Nephron progenitor cell (in vitro differentiated cells): ENCODE results near the gene TTBK2.

Source experiments
- DNase-seq: peaks from one replicate; pipeline ENCODE4 v3.0.0; 2021
- H3K27ac Mint-ChIP-seq: 2 replicates; pipeline ENCODE4 v1.8.0; 2021; ENCODE audit warnings: mild to moderate bottlenecking, moderate library complexity, mixed read lengths
- H3K27me3 Mint-ChIP-seq: 2 replicates; pipeline ENCODE4 v1.8.0; 2021; ENCODE audit warnings: mild to moderate bottlenecking, low read depth, mixed read lengths; ENCODE audit not compliant: poor library complexity
- H3K36me3 Mint-ChIP-seq: 2 replicates; pipeline ENCODE4 v1.8.0; 2021; ENCODE audit warnings: low read depth, mixed read lengths
- H3K4me1 Mint-ChIP-seq: 2 replicates; pipeline ENCODE4 v1.8.0; 2021; ENCODE audit warnings: mixed read lengths
- H3K4me3 Mint-ChIP-seq: 2 replicates; pipeline ENCODE4 v1.8.0; 2021; ENCODE audit warnings: mild to moderate bottlenecking, moderate library complexity, mixed read lengths
- H3K9me3 Mint-ChIP-seq: 2 replicates; pipeline ENCODE4 v1.8.0; 2021; ENCODE audit warnings: mild to moderate bottlenecking, moderate library complexity, mixed read lengths
- CTCF ChIP-seq: fragments of 200-600 bp; sonication (generic); IDR thresholded peaks from 2 replicates; pipeline ENCODE4 v1.5.0; 2021; ENCODE audit warnings: antibody characterized with exemption

TTBK2 gene

GRCh38 chr15:42849836-42850235, 70.7 kb downstream of the TTBK2 start:
- no peak for DNase-seq
- Mint-ChIP-seq H3K9me3 (no peaks in the 10 kb centered on the region), H3K4me1 (no peaks in the 10 kb centered on the region), H3K36me3 (peaks cover 17% of the 10 kb centered on the region), H3K4me3 (no peak overlapping the region), H3K27ac (no peak overlapping the region), H3K27me3 (no peaks in the 10 kb centered on the region)
- no peak for TF ChIP-seq CTCF

GRCh38 chr15:42848846-42849245, 71.7 kb downstream of the TTBK2 start:
- no peaks in the 10 kb centered on the region for H3K27me3 Mint-ChIP-seq
- H3K4me3 Mint-ChIP-seq = no peak overlapping the region
- no peak for TF ChIP-seq CTCF
- peaks cover 2% of the 10 kb centered on the region for H3K9me3 Mint-ChIP-seq
- DNase-seq = no peak
- H3K36me3 Mint-ChIP-seq = peaks cover 25% of the 10 kb centered on the region
- no peaks in the 10 kb centered on the region for H3K4me1 Mint-ChIP-seq
- H3K27ac Mint-ChIP-seq = no peak overlapping the region

GRCh38 chr15:42846647-42847046, 73.9 kb downstream of the TTBK2 start:
- H3K9me3 Mint-ChIP-seq = peaks cover 5% of the 10 kb centered on the region
- H3K4me3 Mint-ChIP-seq = no peak overlapping the region
- no peak overlapping the region for H3K27ac Mint-ChIP-seq
- no peak for DNase-seq
- H3K27me3 Mint-ChIP-seq = no peaks in the 10 kb centered on the region
- TF ChIP-seq CTCF = no peak
- peaks cover 37% of the 10 kb centered on the region for H3K36me3 Mint-ChIP-seq
- H3K4me1 Mint-ChIP-seq = no peaks in the 10 kb centered on the region

- Mint-ChIP-seq H3K4me1 (no peaks in the 10 kb centered on the region), H3K27ac (no peak overlapping the region), H3K27me3 (no peaks in the 10 kb centered on the region), H3K4me3 (no peak overlapping the region), H3K9me3 (peaks cover 5% of the 10 kb centered on the region), H3K36me3 (peaks cover 41% of the 10 kb centered on the region)
- no peak for TF ChIP-seq CTCF
- DNase-seq = no peak
Observed at GRCh38 chr15:42845581-42845980, 75.0 kb downstream of the TTBK2 start.

- Mint-ChIP-seq H3K4me3 (no peak overlapping the region), H3K36me3 (peaks cover 50% of the 10 kb centered on the region), H3K27ac (no peak overlapping the region), H3K4me1 (no peaks in the 10 kb centered on the region), H3K27me3 (no peaks in the 10 kb centered on the region), H3K9me3 (peaks cover 5% of the 10 kb centered on the region)
- no peak for TF ChIP-seq CTCF
- DNase-seq = no peak
Observed at GRCh38 chr15:42843699-42844098, 76.9 kb downstream of the TTBK2 start.

- Mint-ChIP-seq H3K27ac (peak overlapping the region; percentile 64), H3K4me1 (no peaks in the 10 kb centered on the region), H3K27me3 (no peaks in the 10 kb centered on the region), H3K4me3 (no peak overlapping the region), H3K36me3 (peaks cover 56% of the 10 kb centered on the region), H3K9me3 (peaks cover 6% of the 10 kb centered on the region)
- DNase-seq = no peak
- TF ChIP-seq CTCF = no peak
Observed at GRCh38 chr15:42836251-42836650, 84.3 kb downstream of the TTBK2 start.
